DOHH2 (cell line): ENCODE results near the gene CXCL8.

ENCODE experiments used
- H3F3A ChIP-seq: fragments of 200-600 bp; sonication (generic), shearing (Covaris generic); 2 replicates; pipeline ENCODE4 v1.6.0; 2016; ENCODE audit warnings: antibody characterized with exemption, mild to moderate bottlenecking; ENCODE audit not compliant: control insufficient read depth, insufficient read depth
- H3K27ac ChIP-seq: fragments of 200-600 bp; sonication (generic); 2 replicates; pipeline ENCODE4 v1.5.1; 2014; ENCODE audit warnings: low read depth, mild to moderate bottlenecking, low read length, moderate library complexity
- H3K27me3 ChIP-seq: fragments of 200-600 bp; sonication (generic); 2 replicates; pipeline ENCODE4 v1.6.1; 2014; ENCODE audit warnings: mild to moderate bottlenecking, low read length, mixed read lengths; ENCODE audit not compliant: control insufficient read depth
- H3K36me3 ChIP-seq: fragments of 200-600 bp; sonication (generic); 2 replicates; pipeline ENCODE4 v1.6.1; 2014; ENCODE audit warnings: mild to moderate bottlenecking, low read length, moderate library complexity, mixed read lengths; ENCODE audit not compliant: control insufficient read depth
- H3K4me1 ChIP-seq: fragments of 200-600 bp; sonication (generic); 2 replicates; pipeline ENCODE4 v1.6.1; 2014; ENCODE audit warnings: mild to moderate bottlenecking, low read length, mixed read lengths; ENCODE audit not compliant: control insufficient read depth
- H3K4me2 ChIP-seq: fragments of 200-600 bp; sonication (generic); 2 replicates; pipeline ENCODE4 v1.6.0; 2014; ENCODE audit warnings: mild to moderate bottlenecking, low read length, moderate library complexity
- H3K4me3 ChIP-seq: fragments of 200-600 bp; sonication (generic); 2 replicates; pipeline ENCODE4 v1.5.1; 2014; ENCODE audit warnings: mild to moderate bottlenecking, low read length, mixed read lengths
- H3K79me2 ChIP-seq: fragments of 200-600 bp; sonication (generic); 2 replicates; pipeline ENCODE4 v1.6.1; 2014; ENCODE audit warnings: mild to moderate bottlenecking, low read length, mixed read lengths; ENCODE audit not compliant: control insufficient read depth
- H3K9me2 ChIP-seq: fragments of 200-600 bp; sonication (generic); replicated peaks from 2 replicates; pipeline ENCODE4 v1.6.1; 2014; ENCODE audit warnings: mild to moderate bottlenecking, low read length, mixed read lengths; ENCODE audit not compliant: control insufficient read depth
- H3K9me3 ChIP-seq: fragments of 200-600 bp; sonication (generic); 2 replicates; pipeline ENCODE4 v1.6.1; 2014; ENCODE audit warnings: antibody characterized with exemption, low read length, mixed read lengths; ENCODE audit not compliant: control insufficient read depth, insufficient read depth
- H4K20me1 ChIP-seq: fragments of 200-600 bp; sonication (generic); 2 replicates; pipeline ENCODE4 v1.6.0; 2014; ENCODE audit warnings: low read depth, mild to moderate bottlenecking, antibody characterized with exemption, low read length, moderate library complexity; ENCODE audit not compliant: control insufficient read depth, insufficient read depth
- CTCF ChIP-seq: fragments of 200-600 bp; sonication (generic); IDR thresholded peaks from one replicate; pipeline ENCODE4 v1.5.1; 2014; ENCODE audit warnings: antibody characterized with exemption, mild to moderate bottlenecking, low read depth, low read length; ENCODE audit not compliant: poor library complexity, severe bottlenecking
- EZH2phosphoT487 ChIP-seq: fragments of 200-600 bp; sonication (generic); IDR thresholded peaks from 2 replicates; pipeline ENCODE4 v1.6.1; 2017; ENCODE audit warnings: borderline replicate concordance, mild to moderate bottlenecking, antibody characterized with exemption, low read length, moderate library complexity, mixed read lengths

CXCL8 gene

GRCh38 chr4:73705056-73705432 lies 35.3 kb upstream of the CXCL8 start:
- Histone ChIP-seq H3K9me3 (no peaks in the 10 kb centered on the region), H3K36me3 (no peaks in the 10 kb centered on the region), H3K4me3 (no peak overlapping the region), H3K27me3 (no peaks in the 10 kb centered on the region), H3K9me2 (no peaks in the 10 kb centered on the region), H3K27ac (no peak overlapping the region), H4K20me1 (no peaks in the 10 kb centered on the region), H3K4me2 (no peak overlapping the region), H3K79me2 (no peaks in the 10 kb centered on the region), H3K4me1 (no peaks in the 10 kb centered on the region), H3F3A (no peaks in the 10 kb centered on the region)
- TF ChIP-seq EZH2phosphoT487 (no peak), CTCF (no peak)

GRCh38 chr4:73705721-73706120 lies 34.6 kb upstream of the CXCL8 start:
- Histone ChIP-seq H3K4me2 (no peak overlapping the region), H3K4me3 (no peak overlapping the region), H3K9me2 (no peaks in the 10 kb centered on the region), H4K20me1 (no peaks in the 10 kb centered on the region), H3K4me1 (no peaks in the 10 kb centered on the region), H3K27ac (no peak overlapping the region), H3K27me3 (no peaks in the 10 kb centered on the region), H3F3A (no peaks in the 10 kb centered on the region), H3K79me2 (no peaks in the 10 kb centered on the region), H3K9me3 (no peaks in the 10 kb centered on the region), H3K36me3 (no peaks in the 10 kb centered on the region)
- no peak for TF ChIP-seq CTCF
- no peak for TF ChIP-seq EZH2phosphoT487

GRCh38 chr4:73706811-73707210 lies 33.6 kb upstream of the CXCL8 start:
- no peaks in the 10 kb centered on the region for H3K4me1 ChIP-seq
- H3K79me2 ChIP-seq: no peaks in the 10 kb centered on the region
- no peak overlapping the region for H3K27ac ChIP-seq
- no peaks in the 10 kb centered on the region for H4K20me1 ChIP-seq
- no peaks in the 10 kb centered on the region for H3K9me2 ChIP-seq
- no peak overlapping the region for H3K4me2 ChIP-seq
- no peak overlapping the region for H3K4me3 ChIP-seq
- TF ChIP-seq EZH2phosphoT487 (no peak), CTCF (no peak)
- H3K36me3 ChIP-seq: no peaks in the 10 kb centered on the region
- no peaks in the 10 kb centered on the region for H3F3A ChIP-seq
- no peaks in the 10 kb centered on the region for H3K27me3 ChIP-seq
- no peaks in the 10 kb centered on the region for H3K9me3 ChIP-seq
